ENCODE data around the gene KRT23.

Gene KRT23, protein sequence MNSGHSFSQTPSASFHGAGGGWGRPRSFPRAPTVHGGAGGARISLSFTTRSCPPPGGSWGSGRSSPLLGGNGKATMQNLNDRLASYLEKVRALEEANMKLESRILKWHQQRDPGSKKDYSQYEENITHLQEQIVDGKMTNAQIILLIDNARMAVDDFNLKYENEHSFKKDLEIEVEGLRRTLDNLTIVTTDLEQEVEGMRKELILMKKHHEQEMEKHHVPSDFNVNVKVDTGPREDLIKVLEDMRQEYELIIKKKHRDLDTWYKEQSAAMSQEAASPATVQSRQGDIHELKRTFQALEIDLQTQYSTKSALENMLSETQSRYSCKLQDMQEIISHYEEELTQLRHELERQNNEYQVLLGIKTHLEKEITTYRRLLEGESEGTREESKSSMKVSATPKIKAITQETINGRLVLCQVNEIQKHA

DNA sequence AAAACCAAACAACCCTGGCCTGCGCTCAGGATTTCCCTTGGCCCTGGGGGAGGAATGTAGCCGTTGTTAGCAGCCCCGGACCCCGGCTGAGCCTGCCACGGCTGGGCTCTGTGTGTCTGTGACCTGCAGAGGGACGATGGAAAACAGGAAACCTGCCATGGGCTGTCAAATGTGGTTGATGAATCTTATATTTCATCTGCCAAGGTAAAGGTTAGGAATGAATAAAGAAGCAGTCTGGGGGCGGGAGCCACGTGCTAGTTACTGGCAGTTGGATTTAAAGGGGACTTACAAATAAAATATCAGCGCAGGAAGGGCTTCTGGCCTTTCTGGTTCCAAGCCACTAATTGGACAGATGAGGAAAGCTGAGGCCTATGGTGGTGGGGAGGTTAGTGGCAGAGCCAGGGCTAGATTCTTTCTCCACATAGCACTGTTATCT lies at the start of gene KRT23:
Gene KRT23 (minus strand): TSS at position 263 of the 436 bp plus-strand sequence. CDS start 1,043 bp downstream, outside the sequence.
- DNase-seq (ENCODE audit: low read depth), result no peak

DNA sequence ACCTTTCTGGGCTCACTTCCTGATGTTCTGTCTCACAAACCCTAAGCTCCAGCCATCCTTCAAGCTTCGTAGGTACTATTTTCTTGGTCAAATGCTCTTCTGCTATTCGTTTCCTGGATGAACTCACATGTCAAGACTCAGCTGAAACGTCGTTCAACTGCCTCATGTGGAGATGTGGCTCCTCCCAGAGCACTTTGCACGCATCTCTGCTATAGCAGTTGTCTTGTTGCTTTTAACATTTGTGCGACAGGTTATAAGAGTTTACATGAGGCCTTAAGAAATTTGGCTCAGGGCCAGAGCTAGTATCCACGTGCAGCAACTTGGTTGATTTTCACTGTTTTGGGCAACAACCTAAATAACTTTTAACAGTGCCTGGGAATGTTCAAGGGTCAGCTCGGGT lies 49.5 kb upstream of the KRT23 start:
- DNase-seq (ENCODE audit: low read depth), result no peak

DNA sequence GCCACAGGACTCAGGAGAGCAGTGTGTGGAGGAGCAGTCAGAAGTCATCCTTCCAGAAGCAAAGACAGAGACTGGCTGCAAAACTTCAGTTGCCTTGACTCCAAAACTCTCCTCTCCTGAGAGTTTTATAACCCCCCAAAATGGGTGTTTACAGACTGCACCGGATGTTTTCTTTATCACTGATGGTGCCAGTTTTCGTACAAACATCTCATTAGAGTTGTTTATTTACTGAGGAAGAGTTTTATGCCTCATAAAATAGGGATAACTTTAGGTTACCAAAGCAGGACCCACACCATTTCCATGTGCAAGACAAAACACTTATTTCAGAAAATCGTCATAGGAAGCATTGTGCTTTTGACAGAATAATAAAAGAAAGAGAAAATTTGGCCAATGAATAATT lies 46.8 kb upstream of the KRT23 start, which contains the start of gene KRT40:
Gene KRT40 (minus strand): TSS at position 101 of the 400 bp plus-strand sequence. CDS start 53 bp downstream, at position 48.
- no peak for DNase-seq (ENCODE audit: low read depth)

DNA sequence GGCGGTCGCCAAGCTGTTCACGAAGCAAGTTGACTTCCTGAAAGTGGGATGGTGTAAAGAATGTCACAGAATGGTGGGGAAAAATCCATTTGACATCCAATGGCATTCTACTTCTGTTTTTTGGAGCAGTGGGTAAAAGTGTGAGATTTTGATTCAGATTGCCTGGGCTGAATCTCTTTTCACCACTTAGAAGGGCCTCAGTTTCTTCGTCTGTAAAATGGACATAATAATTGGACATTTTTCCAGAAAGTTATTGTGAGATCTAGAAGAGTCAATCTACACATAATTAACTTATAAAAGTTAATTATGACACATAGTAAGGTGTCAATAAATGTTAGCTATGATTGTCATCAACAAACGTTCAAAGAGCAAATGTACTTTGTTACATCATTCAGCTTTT lies 43.7 kb upstream of the KRT23 start:
- DNase-seq (ENCODE audit: low read depth), result no peak

DNA sequence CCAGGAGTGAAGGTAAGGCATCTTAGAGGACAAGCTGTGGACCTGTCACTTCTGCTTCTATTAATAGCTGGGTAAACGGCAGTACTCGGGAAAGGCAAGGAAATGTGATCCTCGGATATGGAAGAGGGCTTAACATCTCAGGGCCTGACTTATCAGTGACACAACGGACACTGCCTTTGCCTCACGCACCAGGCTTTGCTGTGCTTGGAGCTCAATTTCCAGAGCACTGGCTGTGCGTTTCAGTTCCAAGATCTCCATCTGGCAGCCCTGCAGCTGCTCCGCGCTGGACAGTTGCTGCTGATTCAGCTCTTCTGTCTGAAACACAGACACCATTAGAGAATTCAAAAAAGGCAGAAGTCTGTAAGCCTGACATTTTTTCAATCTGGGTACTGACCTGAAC lies 43.1 kb upstream of the KRT23 start:
- no peak for DNase-seq (ENCODE audit: low read depth)

DNA sequence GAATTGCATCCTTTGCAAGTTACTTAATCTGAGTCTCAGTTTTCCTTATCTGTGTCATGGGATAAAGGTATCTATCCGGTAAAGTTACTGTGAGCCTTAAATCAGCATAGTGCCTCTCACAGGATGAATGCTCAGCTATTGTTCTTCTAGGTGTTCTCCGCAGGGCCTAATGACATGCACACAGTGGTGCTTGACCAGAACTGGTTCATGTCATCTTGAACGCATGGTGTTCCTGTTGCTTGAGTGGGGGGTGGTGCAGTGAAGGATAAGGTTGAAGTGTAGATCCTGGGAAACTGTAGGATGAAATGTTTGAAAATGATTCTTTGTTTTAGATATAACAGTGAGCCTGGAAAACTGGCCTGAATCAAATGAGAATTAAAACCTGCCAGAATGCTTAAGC lies 42.7 kb upstream of the KRT23 start:
- no peak for DNase-seq (ENCODE audit: low read depth)

DNA sequence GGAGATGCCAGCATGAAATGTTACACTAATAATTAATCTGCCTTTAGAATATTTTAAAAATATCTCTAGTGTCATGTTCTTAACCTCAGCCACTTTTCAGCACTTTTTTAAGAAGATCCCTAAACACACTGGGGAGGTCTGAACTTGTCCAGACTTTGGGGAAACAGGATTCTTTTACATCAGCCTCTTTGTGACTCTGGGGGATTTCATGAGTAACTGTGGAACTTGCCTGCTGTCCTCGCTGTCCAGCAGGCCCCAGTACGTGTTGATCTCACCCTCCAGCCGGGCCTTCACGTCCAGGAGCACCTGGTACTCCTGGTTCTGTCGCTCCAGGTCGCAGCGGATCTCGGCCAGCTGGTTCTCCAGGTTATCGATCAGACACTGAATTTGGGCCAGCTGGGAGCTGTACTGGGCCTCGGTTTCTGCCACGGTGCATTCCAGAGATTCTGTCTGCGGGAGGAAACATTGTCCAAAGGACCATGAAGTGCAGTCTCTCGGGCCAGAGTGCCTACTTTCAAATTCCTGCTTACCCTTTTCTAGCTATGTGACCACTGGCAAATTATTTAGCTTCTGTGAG lies 41.2 kb upstream of the KRT23 start:
- DNase-seq (ENCODE audit: low read depth), result no peak

DNA sequence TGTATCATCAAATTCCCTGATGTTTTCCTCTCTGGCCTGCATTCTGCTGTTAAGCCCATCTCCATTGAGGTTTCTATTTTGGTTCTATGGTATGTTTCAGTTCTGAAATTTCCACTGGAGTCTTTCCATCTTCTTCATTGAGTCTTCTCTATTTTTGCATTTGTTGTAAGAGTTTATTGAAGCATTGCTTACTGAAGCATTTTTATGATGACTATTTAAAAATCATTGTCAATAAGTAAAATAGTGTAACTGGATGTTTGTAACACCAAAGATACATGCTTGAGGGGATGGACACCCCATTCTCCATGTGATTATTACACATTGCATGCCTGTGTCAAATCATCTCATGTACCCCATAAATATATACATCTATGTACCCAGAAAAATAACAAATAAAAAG lies 38.1 kb upstream of the KRT23 start:
- DNase-seq (ENCODE audit: low read depth), result no peak

DNA sequence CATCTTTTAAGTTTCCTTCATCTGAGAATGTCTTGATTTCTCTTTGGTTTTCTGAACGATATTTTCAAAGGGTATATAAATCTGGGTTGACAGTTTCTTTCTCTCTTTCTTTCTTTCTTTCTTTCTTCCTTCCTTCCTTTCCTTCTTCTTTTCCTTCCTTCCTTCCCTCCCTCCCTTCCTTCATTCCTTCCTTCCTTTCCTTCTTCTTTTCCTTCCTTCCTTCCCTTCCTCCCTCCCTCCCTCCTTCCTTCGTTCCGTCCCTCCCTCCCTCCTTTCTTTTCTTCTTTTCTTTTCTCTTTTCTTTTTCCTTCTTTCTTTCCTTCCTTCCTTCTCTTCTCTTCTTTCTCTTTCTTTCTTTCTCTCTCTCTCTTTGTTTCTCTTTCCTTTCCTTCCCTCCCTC lies 36.9 kb upstream of the KRT23 start:
- no peak for DNase-seq (ENCODE audit: low read depth)

DNA sequence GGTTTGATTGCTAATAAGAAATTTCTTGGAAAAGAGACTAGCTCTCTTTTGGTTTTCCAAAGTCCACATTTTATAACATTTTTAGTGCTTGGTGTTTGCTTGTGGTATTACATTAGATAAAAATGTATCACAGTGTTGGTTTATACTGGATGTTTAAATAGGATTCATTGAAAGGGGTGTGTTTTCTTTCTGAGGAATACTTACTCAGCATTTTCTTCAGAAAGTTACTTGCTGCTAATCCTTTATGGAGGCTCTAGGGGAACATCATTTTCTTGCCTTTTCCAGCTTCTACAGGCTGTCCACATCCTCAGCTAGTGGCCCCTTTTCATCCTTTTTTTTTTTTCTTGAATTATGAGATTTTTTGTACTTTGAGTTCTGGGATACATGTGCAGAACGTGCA lies 30.1 kb upstream of the KRT23 start:
- DNase-seq (ENCODE audit: low read depth), result no peak

DNA sequence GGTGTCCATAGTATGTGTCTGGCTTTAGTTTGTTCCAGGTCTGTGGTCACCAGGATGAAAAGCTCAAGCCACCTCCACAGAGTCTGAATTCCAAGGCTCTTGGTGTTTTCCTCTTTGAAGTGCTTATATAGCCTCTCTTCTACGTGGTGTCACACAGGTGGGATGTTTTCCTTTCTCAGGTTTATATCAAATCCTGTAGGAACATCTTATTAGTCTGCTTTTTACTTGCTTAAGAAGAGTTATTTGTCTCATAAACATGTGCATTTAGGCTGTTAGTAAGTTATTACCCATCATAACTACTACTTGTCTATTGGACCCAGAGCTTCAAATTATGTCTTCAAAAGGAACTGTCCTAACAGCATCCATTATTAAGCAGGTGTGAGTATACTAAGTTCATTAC lies 29.4 kb upstream of the KRT23 start, which contains the start of gene KRT39:
Gene KRT39 (minus strand): TSS at position 101 of the 400 bp plus-strand sequence. CDS start 92 bp downstream, at position 9.
- no peak for DNase-seq (ENCODE audit: low read depth)

DNA sequence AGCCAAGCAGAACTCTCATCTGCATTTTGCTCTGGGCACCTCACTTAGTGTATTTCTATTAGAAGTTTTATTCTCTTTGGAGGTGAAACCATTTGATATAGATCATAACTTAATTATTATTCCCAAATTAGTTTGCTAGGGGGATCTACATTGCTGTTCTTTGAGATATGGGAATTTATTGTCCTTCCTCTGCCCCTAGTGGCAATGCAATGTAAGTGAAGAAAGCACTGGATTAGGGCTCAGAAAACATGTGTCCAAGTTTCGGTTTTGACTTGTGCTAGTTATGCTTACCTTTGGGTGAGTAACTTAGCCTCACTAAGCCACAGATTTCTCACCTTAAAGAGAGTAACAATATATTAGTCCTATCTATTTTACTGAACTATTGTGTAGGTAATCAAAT lies 26.4 kb upstream of the KRT23 start:
- no peak for DNase-seq (ENCODE audit: low read depth)

DNA sequence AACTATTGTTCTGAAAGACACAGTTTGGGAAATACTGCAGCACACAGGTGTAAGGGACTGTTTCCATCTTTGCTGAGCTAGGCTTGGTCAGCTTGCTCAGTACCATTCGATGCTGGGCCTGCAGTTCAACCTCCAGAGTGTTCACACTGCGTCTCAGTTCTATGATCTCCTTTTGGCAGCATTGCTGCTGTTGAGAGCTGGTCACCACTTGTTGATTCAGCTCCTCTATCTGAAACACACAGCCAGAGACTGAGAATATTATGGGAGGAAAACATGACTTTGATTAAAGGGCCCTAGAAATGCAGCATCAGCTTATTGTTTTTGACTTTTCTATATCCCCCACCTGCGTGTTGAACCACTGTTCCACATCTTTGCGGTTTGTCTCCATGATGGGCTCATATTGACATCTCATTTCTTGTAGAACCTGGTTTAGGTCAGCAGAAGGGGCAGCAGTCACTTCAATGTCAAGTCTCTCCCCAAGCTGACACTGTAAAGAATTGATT lies 24.7 kb upstream of the KRT23 start:
- DNase-seq (ENCODE audit: low read depth), result no peak

DNA sequence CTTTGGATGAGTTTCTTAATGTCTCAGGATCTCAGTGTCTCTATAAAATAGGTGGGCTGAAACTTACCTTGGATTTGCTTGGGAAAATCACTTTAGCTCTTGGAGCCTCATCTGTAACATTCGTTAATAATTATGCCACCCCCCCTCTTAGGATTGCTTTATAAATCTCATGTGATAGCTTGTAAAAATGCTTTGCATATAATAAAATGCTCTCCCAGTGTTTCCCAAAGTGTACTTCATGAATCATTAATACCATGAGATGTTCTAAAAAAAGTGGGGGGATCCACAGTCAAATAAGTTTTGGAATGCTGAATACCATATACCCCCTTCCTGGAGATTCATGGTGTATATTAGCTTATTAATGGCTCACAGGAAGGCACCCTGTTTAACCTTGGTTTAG lies 24.1 kb upstream of the KRT23 start:
- DNase-seq (ENCODE audit: low read depth), result no peak

DNA sequence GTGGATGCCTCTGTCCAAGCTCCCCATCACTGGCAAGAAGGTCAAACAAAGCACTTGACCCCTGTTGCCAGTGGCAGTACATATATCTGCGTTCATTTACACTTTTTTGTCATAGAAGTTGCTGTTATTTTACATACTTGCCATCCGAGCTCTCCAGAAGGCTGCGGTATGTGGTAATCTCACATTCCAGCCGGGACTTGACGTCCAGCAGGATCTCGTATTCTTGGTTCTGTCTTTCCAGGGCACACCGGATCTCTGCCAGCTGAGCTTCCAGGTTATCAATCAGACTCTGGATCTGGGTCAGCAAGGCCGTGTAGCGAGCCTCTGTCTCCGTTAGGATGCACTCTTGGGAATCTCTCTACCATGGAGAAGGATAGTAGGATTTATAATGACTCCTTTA lies 22.7 kb upstream of the KRT23 start:
- no peak for DNase-seq (ENCODE audit: low read depth)

DNA sequence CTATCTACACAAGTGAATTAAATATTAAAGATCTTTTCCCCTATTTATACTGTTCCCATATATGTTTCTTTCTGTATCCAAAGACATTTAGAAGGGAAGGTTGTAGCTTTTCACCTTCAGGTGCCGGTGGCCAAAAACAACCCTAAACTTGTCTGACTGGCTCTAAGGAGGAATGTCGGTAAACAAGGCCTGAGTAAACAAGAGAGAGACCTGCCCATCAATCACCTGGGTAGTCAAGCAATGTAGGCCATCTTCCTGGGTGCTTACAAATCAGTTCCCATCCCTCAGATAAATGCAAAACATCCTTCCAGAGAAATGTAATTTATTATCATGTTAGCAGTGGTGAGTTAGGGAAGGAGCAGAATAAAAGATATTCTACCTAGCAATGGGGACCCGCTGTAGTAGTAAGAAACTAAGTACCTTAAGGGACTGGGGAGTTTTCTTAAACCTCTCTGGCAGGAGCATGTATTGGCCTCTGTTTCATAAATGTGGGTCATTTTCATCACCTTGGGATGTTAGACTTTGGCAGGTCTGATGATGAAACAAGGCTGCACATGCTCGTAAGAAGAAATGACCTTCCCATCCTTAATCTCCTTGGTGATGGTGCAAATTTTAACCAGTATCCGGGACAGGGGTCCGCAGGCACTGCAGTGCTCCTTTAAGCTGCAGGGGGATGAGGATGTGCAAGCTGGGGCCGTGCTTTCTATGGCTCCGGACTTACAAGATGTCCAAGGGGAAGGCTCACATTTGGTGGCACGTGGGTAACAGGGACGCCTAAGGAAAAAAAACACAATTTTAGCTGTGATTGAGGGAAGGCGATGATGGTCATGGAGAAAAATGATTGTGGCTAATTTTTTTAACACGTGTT lies 20.9 kb upstream of the KRT23 start:
- no peak for DNase-seq (ENCODE audit: low read depth)

DNA sequence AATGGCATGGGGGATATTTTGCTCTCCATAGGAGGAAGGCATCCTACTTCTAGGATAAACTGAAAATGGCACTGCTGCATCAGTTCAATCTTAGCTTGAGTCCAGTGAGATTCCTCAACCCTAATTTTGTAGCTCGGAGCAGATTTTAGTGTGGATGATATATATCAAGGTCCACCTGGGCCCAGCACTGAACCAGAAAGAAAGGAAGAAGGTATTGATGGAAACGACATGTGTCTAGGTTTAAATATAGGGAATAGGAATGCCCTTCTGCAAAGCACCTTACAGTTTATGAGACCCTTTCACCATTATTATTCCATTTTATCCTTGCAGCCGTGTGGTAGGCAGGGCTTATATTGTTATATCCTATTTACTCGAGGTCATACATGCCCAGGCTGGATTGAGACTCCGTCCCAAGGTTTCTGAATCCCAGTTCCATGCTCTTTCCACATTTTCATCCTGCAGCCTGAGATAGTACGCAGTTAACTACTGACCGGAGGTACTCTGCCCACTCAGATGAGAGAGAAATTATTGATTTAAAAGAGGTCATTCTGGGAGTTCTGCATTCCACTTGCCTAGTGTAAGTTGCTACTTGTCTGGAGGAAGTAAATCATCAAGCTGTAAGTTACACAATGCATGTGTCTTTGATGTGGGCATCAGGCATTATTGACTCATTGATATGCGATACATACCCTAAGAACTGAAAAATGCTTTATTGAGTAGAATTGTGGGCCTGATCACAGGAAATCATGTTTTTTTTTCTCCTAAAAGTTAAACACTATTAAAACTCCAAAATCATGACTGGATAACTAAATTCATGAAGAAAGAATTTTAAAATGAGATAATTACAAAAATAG lies 19.2 kb upstream of the KRT23 start:
- DNase-seq (ENCODE audit: low read depth), result no peak

DNA sequence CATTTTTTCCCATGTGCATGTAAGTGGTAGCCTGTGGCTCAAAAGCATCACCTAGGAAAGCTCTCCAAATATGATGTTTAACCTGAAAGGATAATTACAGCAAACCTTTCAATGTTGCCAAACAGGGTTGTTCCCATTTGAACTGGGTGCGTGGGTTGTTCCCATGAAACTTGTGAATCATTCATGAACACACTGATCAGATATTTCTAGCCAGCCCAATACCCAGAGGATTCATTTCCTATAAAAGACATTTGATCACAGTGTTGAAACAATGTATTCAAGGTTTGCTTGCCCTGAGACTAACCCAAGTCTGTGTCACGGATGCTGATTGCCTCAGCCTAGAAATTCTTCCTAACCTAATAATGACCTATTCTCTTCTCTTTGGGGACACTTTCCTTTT lies 16.4 kb upstream of the KRT23 start:
- DNase-seq (ENCODE audit: low read depth), result no peak

DNA sequence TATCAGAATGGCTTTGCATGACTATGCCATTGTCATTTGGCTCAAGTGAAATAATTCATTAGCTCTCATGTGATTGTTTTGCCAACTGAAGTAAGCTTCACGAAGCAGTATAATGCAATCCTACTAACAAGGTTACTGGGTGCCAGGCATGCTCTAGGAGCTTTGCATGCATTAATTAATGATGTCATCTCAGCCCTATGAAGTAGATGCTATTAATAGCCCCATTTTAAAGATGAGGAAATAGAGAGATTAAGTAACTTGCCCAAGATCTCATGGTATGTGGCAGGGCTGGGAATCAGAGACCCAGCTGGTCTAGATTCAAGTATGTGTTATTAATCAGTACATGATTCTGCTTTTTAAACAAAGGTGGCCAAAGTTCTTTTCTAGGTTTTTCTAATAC lies 15.2 kb upstream of the KRT23 start:
- no peak for DNase-seq (ENCODE audit: low read depth)

DNA sequence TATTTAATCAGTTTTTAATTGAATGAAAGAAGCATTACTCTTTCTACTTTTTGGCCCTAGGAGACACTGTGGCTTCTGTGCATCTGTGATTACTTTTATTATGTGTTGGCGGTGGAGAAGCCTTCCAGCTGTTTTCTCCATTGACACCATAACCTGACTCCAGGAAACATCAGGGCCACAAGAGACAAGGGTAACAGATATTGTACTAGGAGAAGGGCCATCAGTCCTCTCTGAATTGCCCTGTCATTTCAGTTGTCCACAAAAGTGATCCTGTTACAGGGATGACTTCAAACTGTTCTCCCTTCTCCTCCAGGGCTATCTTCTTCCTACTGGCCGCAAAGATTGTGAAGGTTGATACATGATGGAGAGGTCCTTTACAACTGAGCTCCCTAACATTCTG lies 14.7 kb upstream of the KRT23 start:
- DNase-seq (ENCODE audit: low read depth), result no peak

DNA sequence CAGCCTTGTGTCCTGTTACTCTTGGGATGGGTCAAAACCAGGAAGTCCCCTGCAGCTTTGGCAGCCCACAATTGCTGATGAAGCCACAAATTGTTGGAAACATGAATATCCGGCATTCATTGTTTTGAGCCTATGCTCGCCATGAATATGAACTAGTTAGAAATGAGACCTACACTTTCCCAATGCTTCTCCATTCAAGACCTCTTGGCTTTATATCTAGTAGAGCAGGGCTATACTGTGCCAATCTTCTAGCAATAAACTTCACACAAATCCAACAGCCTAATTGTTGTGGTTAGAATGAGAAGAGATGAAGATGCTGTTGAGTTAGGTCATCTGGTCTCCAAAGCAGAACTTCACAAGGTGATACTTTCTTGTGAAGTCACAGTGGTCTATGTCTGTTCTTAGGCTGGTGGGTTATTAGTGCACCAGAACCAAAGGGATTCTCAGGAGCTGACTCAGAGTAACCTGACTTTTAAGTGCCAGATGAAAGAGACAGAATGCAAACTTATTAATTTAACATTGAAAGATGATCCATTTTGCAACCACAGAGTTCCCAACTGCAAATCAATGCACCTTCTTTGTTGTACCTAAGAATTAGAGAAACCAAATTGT lies 13.7 kb upstream of the KRT23 start:
- DNase-seq (ENCODE audit: low read depth), result no peak
